GM23338 (cell line): ENCODE measurements around the gene HELZ. TPM values are rescaled to one million over a fixed set of nuclear protein-coding genes. Genes with fewer than 3 reads are reported as not detected.

Experiments used
- ATAC-seq: fragments of 200-7000 bp; cut with Tn5 transposase; 3 replicates; pipeline ENCODE4 v1.9.1; 2020
- DNase-seq: peaks from one replicate; pipeline ENCODE4 v3.0.0-alpha.2; 2015; ENCODE audit warnings: low spot score
- H2AFZ ChIP-seq: fragments of 200-600 bp; sonication (generic); 2 replicates; pipeline ENCODE4 v1.8.0; 2016; ENCODE audit warnings: antibody characterized with exemption, mild to moderate bottlenecking, moderate library complexity
- H3F3A ChIP-seq: fragments of 200-600 bp; sonication (generic); replicated peaks from 2 replicates; pipeline ENCODE4 v1.8.0; 2017; ENCODE audit warnings: antibody characterized with exemption, mixed run types, low read depth
- H3K27ac ChIP-seq: fragments of 200-600 bp; sonication (generic); 2 replicates; pipeline ENCODE4 v1.6.1; 2016; ENCODE audit warnings: low read depth
- H3K27me3 ChIP-seq: fragments of 200-600 bp; sonication (generic); 2 replicates; pipeline ENCODE4 v1.8.0; 2016; ENCODE audit warnings: mild to moderate bottlenecking, mixed run types, moderate library complexity; ENCODE audit not compliant: insufficient read depth
- H3K36me3 ChIP-seq: fragments of 200-600 bp; sonication (generic); 2 replicates; pipeline ENCODE4 v1.8.0; 2016; ENCODE audit warnings: mild to moderate bottlenecking; ENCODE audit not compliant: insufficient read depth
- H3K4me1 ChIP-seq: fragments of 200-600 bp; sonication (generic); 2 replicates; pipeline ENCODE4 v1.8.0; 2016; ENCODE audit warnings: mild to moderate bottlenecking, moderate library complexity; ENCODE audit not compliant: insufficient read depth
- H3K4me2 ChIP-seq: fragments of 200-600 bp; sonication (generic); 2 replicates; pipeline ENCODE4 v1.7.1; 2017; ENCODE audit warnings: mixed run types
- H3K4me3 ChIP-seq: fragments of 200-600 bp; sonication (generic); 2 replicates; pipeline ENCODE4 v1.6.1; 2016; ENCODE audit warnings: mixed run types
- H3K79me2 ChIP-seq: fragments of 200-600 bp; sonication (generic); replicated peaks from 2 replicates; pipeline ENCODE4 v1.8.0; 2017; ENCODE audit warnings: mild to moderate bottlenecking; ENCODE audit not compliant: insufficient read depth
- H3K9me2 ChIP-seq: fragments of 200-600 bp; sonication (generic); 2 replicates; pipeline ENCODE4 v1.8.0; 2017; ENCODE audit not compliant: insufficient read depth
- H4K20me1 ChIP-seq: fragments of 200-600 bp; sonication (generic); replicated peaks from 2 replicates; pipeline ENCODE4 v1.8.0; 2017; ENCODE audit warnings: mild to moderate bottlenecking; ENCODE audit not compliant: insufficient read depth
- H3K27ac Mint-ChIP-seq: 2 replicates; pipeline ENCODE4 v1.8.0; 2020; ENCODE audit warnings: inconsistent platforms, mild to moderate bottlenecking, moderate library complexity, mixed read lengths
- H3K27me3 Mint-ChIP-seq: 3 replicates; pipeline ENCODE4 v1.8.0; 2022; ENCODE audit warnings: low read depth, mild to moderate bottlenecking, moderate library complexity, mixed read lengths, inconsistent platforms; ENCODE audit not compliant: insufficient read depth, poor library complexity
- H3K36me3 Mint-ChIP-seq: 3 replicates; pipeline ENCODE4 v1.8.0; 2021; ENCODE audit warnings: low read depth, mild to moderate bottlenecking, inconsistent platforms, moderate library complexity, mixed read lengths
- H3K4me1 Mint-ChIP-seq: 3 replicates; pipeline ENCODE4 v1.8.0; 2020; ENCODE audit warnings: mild to moderate bottlenecking, inconsistent platforms, mixed read lengths
- H3K4me3 Mint-ChIP-seq: 3 replicates; pipeline ENCODE4 v1.8.0; 2021; ENCODE audit warnings: moderate library complexity, mild to moderate bottlenecking, inconsistent platforms, mixed read lengths
- H3K9me3 Mint-ChIP-seq: 3 replicates; pipeline ENCODE4 v1.8.0; 2020; ENCODE audit warnings: moderate library complexity, mild to moderate bottlenecking, inconsistent platforms, mixed read lengths
- CREB1 ChIP-seq: fragments of 250-450 bp; sonication (Bioruptor Pico); IDR thresholded peaks from 2 replicates; pipeline ENCODE4 v1.5.0; 2020; ENCODE audit warnings: low read depth, mild to moderate bottlenecking, moderate library complexity
- EZH2 ChIP-seq: fragments of 200-600 bp; sonication (generic); IDR thresholded peaks from one replicate; pipeline ENCODE4 v1.8.0; 2017; ENCODE audit warnings: antibody characterized with exemption, mild to moderate bottlenecking, low read depth; ENCODE audit not compliant: unreplicated experiment
- EZH2phosphoT487 ChIP-seq: fragments of 200-600 bp; sonication (generic); IDR thresholded peaks from one replicate; pipeline ENCODE4 v1.8.1; 2018; ENCODE audit warnings: antibody characterized with exemption; ENCODE audit not compliant: unreplicated experiment
- JUNB ChIP-seq: IDR thresholded peaks from one replicate; pipeline ENCODE4 v1.6.1; 2016; ENCODE audit warnings: antibody characterized with exemption; ENCODE audit not compliant: unreplicated experiment
- NANOG ChIP-seq: IDR thresholded peaks from 2 replicates; pipeline ENCODE4 v1.6.1; 2016; ENCODE audit warnings: antibody characterized with exemption, borderline replicate concordance
- POLR2AphosphoS5 ChIP-seq: IDR thresholded peaks from 2 replicates; pipeline ENCODE4 v1.6.1; 2016; ENCODE audit warnings: antibody characterized with exemption, low read depth
- STAT1 ChIP-seq: IDR thresholded peaks from one replicate; pipeline ENCODE4 v1.6.1; 2016; ENCODE audit warnings: antibody characterized with exemption; ENCODE audit not compliant: unreplicated experiment
- ZNF114 ChIP-seq: fragments of 250-450 bp; sonication (Bioruptor Pico); IDR thresholded peaks from 2 replicates; pipeline ENCODE4 v1.5.0; 2020; ENCODE audit warnings: mild to moderate bottlenecking, moderate library complexity
- ZNF331 ChIP-seq: fragments of 250-450 bp; sonication (Bioruptor Pico); IDR thresholded peaks from 2 replicates; pipeline ENCODE4 v1.5.0; 2020; ENCODE audit warnings: low read depth, mild to moderate bottlenecking, moderate library complexity
- ZNF462 ChIP-seq: fragments of 250-450 bp; sonication (Bioruptor Pico); IDR thresholded peaks from 2 replicates; pipeline ENCODE4 v1.5.0; 2020; ENCODE audit warnings: mild to moderate bottlenecking, moderate library complexity
- polyA plus RNA-seq: library from polyadenylated mRNA; unstranded; fragments of >200 nt; fragmentation: Nextera tagmentation; extraction: Ambion mirVana; gene quantifications from 2 replicates; pipeline ENCODE4 v1.2.1, GENCODE V29; 2016
- total RNA-seq: library from RNA; depleted of rRNA; stranded (reverse); fragments of >200 nt; shearing (Covaris generic); gene quantifications from 2 replicates; pipeline ENCODE4 v1.2.3, GENCODE V29; 2014
- TF ChIP-seq, protein P1 (sequence below), 2 experiments: fragments of 200-600 bp in 1 of 2; sonication (generic) in 1 of 2; conservative IDR thresholded peaks; 2 replicates each; pipeline versions ENCODE4 v1.5.1 to v1.6.1; 2016 to 2017; ENCODE audit warnings: antibody characterized with exemption in 2 of 2, low read depth in 2 of 2, mild to moderate bottlenecking in 2 of 2, moderate library complexity in 1 of 2
- TF ChIP-seq, protein P2 (sequence below): IDR thresholded peaks from one replicate; pipeline ENCODE4 v1.6.1; 2018; ENCODE audit warnings: antibody characterized with exemption; ENCODE audit not compliant: unreplicated experiment
- TF ChIP-seq, protein P3 (sequence below): IDR thresholded peaks from 2 replicates; pipeline ENCODE4 v1.6.1; 2016; ENCODE audit warnings: antibody characterized with exemption

HELZ gene
- total and polyA plus RNA-seq, 2 experiments from 2014 or later: 38.9 to 62.0 TPM

DNA sequence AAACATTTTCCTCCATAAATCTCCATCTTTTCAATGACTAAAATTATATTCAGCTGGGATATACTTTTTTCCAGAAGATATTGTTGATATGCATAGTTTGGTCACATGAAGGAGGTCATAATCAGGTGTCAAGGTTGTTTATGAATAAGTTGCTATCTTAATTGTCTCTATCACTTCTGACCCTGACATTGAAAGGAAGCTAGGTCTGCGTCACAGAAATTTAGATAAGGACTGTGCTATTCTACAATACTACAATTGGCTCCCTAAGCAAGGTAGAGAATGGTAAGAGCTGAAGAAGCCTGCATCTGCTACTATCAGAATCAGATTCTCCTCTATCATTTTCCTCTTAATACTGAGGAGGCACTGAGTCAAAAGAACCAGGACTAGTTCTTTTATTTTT is 133.2 kb downstream of the HELZ start:
- Histone ChIP-seq H3F3A (no peaks in the 10 kb centered on the region), H3K4me1 (no peaks in the 10 kb centered on the region), H3K9me2 (no peaks in the 10 kb centered on the region), H3K4me2 (no peak overlapping the region), H3K27me3 (no peaks in the 10 kb centered on the region), H3K4me3 (no peak overlapping the region), H4K20me1 (peaks cover 5% of the 10 kb centered on the region; the same call in 1 of the 2 replicates), H2AFZ (no peak overlapping the region), H3K79me2 (no peaks in the 10 kb centered on the region; the same call in 1 of the 2 replicates), H3K27ac (no peak overlapping the region), H3K36me3 (peaks cover 13% of the 10 kb centered on the region)
- peaks cover 33% of the 10 kb centered on the region for H3K36me3 Mint-ChIP-seq
- TF ChIP-seq ZNF114: no peak
- no peak for TF ChIP-seq ZNF462 (CRISPR knock-in tag)
- TF ChIP-seq, protein P1, sequence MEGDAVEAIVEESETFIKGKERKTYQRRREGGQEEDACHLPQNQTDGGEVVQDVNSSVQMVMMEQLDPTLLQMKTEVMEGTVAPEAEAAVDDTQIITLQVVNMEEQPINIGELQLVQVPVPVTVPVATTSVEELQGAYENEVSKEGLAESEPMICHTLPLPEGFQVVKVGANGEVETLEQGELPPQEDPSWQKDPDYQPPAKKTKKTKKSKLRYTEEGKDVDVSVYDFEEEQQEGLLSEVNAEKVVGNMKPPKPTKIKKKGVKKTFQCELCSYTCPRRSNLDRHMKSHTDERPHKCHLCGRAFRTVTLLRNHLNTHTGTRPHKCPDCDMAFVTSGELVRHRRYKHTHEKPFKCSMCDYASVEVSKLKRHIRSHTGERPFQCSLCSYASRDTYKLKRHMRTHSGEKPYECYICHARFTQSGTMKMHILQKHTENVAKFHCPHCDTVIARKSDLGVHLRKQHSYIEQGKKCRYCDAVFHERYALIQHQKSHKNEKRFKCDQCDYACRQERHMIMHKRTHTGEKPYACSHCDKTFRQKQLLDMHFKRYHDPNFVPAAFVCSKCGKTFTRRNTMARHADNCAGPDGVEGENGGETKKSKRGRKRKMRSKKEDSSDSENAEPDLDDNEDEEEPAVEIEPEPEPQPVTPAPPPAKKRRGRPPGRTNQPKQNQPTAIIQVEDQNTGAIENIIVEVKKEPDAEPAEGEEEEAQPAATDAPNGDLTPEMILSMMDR (conservative IDR thresholded peaks at IDR 0.05; ENCODE audit: low read depth in 2 of 2): no peak
- TF ChIP-seq POLR2AphosphoS5: no peak
- no peak for TF ChIP-seq EZH2
- TF ChIP-seq STAT1: no peak
- TF ChIP-seq ZNF331 (CRISPR knock-in tag): no peak
- TF ChIP-seq, protein P2, sequence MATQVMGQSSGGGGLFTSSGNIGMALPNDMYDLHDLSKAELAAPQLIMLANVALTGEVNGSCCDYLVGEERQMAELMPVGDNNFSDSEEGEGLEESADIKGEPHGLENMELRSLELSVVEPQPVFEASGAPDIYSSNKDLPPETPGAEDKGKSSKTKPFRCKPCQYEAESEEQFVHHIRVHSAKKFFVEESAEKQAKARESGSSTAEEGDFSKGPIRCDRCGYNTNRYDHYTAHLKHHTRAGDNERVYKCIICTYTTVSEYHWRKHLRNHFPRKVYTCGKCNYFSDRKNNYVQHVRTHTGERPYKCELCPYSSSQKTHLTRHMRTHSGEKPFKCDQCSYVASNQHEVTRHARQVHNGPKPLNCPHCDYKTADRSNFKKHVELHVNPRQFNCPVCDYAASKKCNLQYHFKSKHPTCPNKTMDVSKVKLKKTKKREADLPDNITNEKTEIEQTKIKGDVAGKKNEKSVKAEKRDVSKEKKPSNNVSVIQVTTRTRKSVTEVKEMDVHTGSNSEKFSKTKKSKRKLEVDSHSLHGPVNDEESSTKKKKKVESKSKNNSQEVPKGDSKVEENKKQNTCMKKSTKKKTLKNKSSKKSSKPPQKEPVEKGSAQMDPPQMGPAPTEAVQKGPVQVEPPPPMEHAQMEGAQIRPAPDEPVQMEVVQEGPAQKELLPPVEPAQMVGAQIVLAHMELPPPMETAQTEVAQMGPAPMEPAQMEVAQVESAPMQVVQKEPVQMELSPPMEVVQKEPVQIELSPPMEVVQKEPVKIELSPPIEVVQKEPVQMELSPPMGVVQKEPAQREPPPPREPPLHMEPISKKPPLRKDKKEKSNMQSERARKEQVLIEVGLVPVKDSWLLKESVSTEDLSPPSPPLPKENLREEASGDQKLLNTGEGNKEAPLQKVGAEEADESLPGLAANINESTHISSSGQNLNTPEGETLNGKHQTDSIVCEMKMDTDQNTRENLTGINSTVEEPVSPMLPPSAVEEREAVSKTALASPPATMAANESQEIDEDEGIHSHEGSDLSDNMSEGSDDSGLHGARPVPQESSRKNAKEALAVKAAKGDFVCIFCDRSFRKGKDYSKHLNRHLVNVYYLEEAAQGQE: no peak
- TF ChIP-seq CREB1 (CRISPR knock-in tag): no peak
- no peak for TF ChIP-seq JUNB
- TF ChIP-seq NANOG: no peak
- TF ChIP-seq, protein P3, sequence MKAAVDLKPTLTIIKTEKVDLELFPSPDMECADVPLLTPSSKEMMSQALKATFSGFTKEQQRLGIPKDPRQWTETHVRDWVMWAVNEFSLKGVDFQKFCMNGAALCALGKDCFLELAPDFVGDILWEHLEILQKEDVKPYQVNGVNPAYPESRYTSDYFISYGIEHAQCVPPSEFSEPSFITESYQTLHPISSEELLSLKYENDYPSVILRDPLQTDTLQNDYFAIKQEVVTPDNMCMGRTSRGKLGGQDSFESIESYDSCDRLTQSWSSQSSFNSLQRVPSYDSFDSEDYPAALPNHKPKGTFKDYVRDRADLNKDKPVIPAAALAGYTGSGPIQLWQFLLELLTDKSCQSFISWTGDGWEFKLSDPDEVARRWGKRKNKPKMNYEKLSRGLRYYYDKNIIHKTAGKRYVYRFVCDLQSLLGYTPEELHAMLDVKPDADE: no peak
- no peak for TF ChIP-seq EZH2phosphoT487
- no peaks in the 10 kb centered on the region for H3K9me3 Mint-ChIP-seq
- no peak overlapping the region for H3K27ac Mint-ChIP-seq
- DNase-seq: no peak
- H3K27me3 Mint-ChIP-seq: peaks cover 2% of the 10 kb centered on the region
- no peak overlapping the region for H3K4me3 Mint-ChIP-seq
- no peaks in the 10 kb centered on the region for H3K4me1 Mint-ChIP-seq
- no peak for ATAC-seq
